Thoracic aorta endothelial cell (primary cell): ENCODE results near the gene CHCHD1. TPM values are rescaled to one million over a fixed set of nuclear protein-coding genes. Genes with fewer than 3 reads are reported as not detected.

Source experiments
- small RNA-seq: library from RNA; depleted of rRNA; stranded (forward); fragments of <200 nt; gene quantifications from one replicate; pipeline ENCODE3, GENCODE V24; 2012
- total RNA-seq: library from RNA; depleted of rRNA; stranded (reverse); fragments of >200 nt; gene quantifications from 2 replicates; pipeline ENCODE4 v1.2.3, GENCODE V29; 2012

CHCHD1 gene
- total RNA-seq: 25.3 and 25.8 TPM in 2 replicates

DNA sequence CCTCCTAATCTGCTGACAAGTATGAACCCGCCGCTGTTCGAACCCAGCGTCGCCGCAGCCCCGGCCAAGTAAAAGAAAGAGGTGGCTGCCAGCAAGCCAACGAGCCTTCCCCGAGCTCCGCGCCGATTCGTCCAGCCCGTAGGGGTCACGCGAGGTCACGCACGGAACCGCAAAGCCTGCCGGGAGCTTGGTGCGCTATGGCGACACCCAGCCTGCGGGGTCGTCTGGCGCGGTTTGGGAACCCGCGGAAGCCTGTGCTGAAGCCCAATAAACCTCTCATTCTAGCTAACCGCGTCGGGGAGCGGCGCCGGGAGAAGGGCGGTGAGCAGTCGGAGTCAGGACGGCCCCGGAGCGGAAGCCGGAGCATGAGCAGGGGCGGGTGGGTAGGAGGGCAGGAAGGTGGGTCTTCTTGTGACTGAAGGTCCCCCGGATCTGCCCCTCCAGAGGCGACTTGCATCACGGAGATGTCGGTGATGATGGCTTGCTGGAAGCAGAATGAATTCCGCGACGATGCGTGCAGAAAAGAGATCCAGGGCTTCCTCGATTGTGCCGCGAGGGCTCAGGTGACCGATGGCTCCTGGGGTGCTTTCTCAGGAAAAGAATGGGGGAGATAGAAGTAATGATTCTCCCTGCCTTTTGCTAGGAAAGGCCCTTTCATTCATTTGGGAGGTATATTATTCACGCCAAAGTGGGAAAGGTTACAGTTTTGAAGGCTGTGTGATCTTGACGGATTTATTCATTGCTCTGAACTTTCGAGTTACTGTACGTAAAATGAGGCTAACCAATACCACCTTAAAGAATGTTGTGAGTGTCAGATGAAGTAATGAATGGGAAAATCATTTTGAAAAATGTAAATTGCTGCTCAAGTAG lies at the start of gene CHCHD1:
Gene CHCHD1 (plus strand): TSS at position 170 of the 870 bp plus-strand sequence. CDS start 28 bp downstream, at position 198.

DNA sequence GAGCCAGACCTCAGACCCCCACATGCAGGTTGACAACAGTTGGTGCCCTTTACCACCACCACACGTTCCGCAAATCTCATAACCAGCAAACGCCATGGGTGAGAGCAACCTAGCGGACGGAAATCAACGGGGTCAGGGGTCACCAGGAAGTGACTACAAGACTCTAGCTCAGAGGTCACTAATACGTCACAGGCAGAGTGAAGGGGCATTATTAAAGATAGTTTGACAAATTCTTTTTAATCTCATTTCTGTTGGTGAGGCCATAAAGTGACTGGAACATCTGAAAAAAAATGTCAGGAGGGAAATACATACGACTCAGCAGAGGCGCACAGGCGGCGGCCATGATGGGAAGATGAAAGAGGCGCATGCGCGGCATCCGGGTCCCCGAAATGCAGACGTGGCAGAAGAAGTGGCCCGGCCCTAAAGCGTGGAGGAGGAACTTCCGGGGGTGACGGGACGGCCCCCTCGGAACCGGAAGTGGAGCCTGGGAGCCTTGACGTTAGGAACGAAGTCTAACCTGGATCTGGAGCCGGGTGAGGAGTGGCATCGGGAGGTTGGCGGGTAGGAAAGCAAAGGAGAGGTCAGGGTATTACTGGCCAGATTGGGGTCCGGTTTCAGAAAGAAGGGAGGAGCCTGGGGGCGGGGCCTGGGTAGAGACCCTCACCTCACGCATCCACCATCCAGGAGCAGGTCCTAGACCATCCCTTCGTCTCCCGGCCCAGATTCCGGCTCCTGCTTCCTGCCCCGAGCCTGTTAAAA lies 37.8 kb upstream of the CHCHD1 start, which contains the start of gene SEC24C:
Gene SEC24C (plus strand): TSS at position 468 of the 759 bp plus-strand sequence. CDS start 2,461 bp downstream, outside the sequence.

DNA sequence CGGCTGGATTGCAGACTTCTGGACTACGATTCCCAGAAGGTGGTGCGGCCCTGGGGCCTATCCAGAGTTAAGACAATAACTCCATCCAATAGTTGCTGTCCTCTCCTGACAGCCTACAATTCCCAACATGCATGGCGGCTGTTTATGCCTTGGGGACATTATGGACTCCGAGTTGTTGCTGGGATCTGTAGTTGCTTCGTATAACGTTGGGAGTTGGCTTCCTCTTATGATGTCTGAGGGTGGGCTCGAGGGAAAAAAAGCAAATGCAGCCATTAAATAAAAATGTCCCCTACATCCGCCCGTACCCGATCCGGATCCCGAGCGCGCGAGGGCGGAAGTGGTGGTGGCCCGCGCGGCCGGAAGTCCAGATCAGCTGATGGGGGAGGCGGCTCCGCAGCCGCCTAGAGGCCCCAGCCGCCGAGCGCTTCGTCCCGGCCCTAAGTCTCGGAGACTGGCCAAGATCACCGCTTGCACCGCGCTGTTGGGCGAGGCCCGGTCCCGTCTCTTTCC lies 3.4 kb downstream of the CHCHD1 start, which contains the start of gene ZSWIM8:
Gene ZSWIM8 (plus strand): TSS at position 396 of the 510 bp plus-strand sequence. CDS start 273 bp downstream, outside the sequence.

Small RNA genes lying within 50 kb of the gene (small RNA-seq; reads per million reads assigned to genes)
- gene AC022400.4: not detected
- gene AC022400.9: not detected
- gene ZSWIM8-AS1: not detected

Other genes starting within 250 kb of the CHCHD1 start
- gene USP54, start 190.7 kb upstream of the CHCHD1 start, total RNA-seq: 9.6 and 17.5 TPM in 2 replicates
- gene MYOZ1, start 140.6 kb upstream of the CHCHD1 start, total RNA-seq: not detected in 2 replicates
- not detected in 2 replicates for gene SYNPO2L, start 126.0 kb upstream of the CHCHD1 start, total RNA-seq
- gene AGAP5, start 83.9 kb upstream of the CHCHD1 start, total RNA-seq: 2.4 and 6.0 TPM in 2 replicates
- 69.4 and 72.9 TPM in 2 replicates for gene SEC24C, start 37.7 kb upstream of the CHCHD1 start, total RNA-seq
- 60.9 and 68.8 TPM in 2 replicates for gene ZSWIM8, start 3.6 kb downstream of the CHCHD1 start, total RNA-seq
- 21.5 and 24.4 TPM in 2 replicates for gene NDST2, start 29.6 kb downstream of the CHCHD1 start, total RNA-seq
- gene CAMK2G, start 92.5 kb downstream of the CHCHD1 start, total RNA-seq: 31.8 and 33.1 TPM in 2 replicates
- 18.1 and 26.0 TPM in 2 replicates for gene PLAU, start 129.1 kb downstream of the CHCHD1 start, total RNA-seq
- gene VCL, start 216.1 kb downstream of the CHCHD1 start, total RNA-seq: 237 and 261 TPM in 2 replicates